Measurements from ENCODE around the gene TTC1.

TTC1 gene

GRCh38 chr5:160088805-160089204, 79.9 kb downstream of the TTC1 start:
- DNase-seq = no peak

DNA sequence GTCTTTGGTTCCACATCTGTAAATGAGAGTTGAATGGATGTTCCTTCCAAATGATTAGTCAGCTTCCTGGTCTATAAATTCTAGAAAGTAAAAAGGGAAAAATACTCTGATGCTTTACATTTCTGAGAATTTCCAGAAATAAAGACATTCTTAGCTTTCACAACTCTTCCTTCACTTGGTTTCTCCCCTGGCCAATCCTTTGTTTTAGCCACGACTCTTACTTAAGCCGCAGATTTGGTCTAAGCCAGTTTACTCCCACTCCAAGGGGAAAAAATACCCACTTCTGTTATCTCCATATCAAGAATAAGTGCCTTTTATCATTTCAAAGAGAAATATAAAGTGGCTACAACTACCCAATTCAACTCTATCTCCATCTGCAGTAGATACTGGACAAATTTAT, 80.6 kb downstream of the TTC1 start:
- no peak for DNase-seq

- DNase-seq = no peak
Observed at GRCh38 chr5:160090059-160090458, 81.1 kb downstream of the TTC1 start.

DNA sequence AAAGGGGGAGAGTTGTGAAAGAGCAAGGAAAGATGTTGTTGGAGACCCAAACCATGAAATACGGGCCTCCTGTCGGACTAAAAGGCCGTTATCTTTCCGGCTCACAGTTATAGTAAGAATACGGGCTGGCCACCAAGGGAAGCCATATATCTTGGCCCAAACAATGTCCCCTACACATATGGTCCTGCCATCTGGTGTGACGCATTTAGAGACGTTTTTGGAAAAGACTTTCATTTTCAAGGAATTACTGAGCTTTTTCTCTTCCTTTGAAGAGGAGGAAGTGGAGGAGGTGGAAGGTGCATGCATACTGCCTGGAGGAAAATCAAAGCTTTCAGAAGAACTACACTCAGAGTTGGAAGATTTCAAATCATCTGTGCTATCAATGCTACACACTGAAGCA, 83.6 kb downstream of the TTC1 start:
- DNase-seq = no peak

- no peak for DNase-seq
Observed at GRCh38 chr5:160092960-160093707, 84.2 kb downstream of the TTC1 start.

GRCh38 chr5:160096178-160096577, 87.2 kb downstream of the TTC1 start:
- DNase-seq = no peak

DNA sequence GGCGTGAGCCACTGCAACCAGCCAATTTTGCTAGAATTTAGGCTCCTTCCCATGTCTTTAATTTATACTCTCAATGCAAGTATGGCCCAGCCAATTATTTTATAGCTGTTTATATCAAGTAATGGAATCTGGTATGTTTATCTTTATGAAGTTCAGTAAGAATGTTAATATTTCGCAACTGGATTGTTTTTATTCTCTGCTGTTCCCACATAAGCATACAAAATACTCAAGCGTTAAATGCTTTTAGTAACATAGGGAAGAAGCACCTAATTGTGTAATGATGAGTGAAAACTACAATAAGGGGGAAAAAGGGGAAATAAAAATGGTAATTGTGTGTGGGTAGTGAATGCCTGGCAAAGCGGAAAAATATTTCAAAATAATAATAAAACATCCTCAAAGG, 89.1 kb downstream of the TTC1 start:
- DNase-seq = peak; percentile 51

DNA sequence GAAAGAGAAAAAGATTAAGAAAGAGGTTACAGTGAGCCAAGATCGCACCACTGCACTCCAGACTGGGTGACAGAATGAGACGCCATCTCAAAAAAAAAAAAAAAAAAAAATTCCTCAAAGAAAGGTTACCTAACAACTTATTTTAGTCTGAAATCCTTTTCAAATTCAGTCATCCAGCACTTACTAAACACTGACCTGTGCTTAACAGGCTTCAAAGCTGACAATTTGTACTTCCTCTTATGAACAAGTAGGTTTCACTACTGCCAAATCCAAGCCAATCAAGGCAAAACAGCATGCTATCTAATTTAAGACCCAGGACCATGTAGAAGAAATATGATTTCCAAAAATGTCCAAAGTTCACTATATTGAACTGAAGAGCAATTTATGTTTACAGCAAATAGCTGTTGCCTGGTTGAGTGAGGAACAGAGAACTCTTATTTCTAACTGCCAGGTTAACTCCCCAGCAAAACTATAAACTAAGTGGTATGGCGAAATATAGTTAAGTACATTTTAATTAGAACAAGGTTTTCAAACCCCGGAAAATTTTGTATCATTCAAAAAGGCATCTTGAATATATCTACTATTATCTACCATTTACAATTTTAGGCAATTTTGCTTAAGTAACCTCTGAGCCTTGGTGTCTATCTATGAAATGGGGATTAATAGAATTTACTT, 96.9 kb downstream of the TTC1 start:
- no peak for DNase-seq

- no peak for DNase-seq
Observed at GRCh38 chr5:160108124-160108523, 99.2 kb downstream of the TTC1 start.
